Measurements from ENCODE around the gene PPM1F.

DNA sequence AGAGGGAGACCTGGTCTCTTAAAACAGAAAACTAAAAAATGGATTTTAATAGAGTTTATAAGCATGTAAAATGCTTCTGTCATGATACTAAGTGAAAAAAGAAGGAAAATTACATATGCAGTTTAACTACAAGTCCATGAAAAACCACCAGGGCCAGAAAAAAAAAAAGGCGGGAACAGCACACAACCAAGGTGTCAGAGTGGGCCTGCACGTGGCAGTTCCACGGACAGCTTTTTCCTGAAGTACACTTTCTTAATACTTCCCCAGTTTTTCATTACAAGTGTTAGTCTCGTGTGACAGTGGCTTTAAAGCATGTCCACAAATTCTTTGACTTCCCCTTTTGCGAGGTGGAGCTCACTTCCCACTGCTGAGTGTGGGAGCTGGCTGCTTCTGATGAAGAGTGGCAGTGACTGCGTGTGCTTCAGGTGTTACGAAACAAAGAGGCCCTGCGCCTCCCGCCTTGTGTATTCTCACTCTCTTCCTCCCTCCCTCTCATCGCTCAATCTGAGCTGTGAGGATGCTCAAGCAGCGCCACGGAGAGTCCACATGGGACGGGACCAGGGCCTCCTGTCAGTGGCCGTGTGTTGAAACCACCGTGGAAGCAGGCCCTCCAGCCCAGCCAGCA is 16.4 kb downstream of the PPM1F start:
- TF ChIP-seq, protein P1, sequence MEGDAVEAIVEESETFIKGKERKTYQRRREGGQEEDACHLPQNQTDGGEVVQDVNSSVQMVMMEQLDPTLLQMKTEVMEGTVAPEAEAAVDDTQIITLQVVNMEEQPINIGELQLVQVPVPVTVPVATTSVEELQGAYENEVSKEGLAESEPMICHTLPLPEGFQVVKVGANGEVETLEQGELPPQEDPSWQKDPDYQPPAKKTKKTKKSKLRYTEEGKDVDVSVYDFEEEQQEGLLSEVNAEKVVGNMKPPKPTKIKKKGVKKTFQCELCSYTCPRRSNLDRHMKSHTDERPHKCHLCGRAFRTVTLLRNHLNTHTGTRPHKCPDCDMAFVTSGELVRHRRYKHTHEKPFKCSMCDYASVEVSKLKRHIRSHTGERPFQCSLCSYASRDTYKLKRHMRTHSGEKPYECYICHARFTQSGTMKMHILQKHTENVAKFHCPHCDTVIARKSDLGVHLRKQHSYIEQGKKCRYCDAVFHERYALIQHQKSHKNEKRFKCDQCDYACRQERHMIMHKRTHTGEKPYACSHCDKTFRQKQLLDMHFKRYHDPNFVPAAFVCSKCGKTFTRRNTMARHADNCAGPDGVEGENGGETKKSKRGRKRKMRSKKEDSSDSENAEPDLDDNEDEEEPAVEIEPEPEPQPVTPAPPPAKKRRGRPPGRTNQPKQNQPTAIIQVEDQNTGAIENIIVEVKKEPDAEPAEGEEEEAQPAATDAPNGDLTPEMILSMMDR (IDR thresholded peaks at IDR 0.05; ENCODE audit: low read depth, low read length), result no peak
- TF ChIP-seq EZH2phosphoT487 (IDR thresholded peaks at IDR 0.05; ENCODE audit: low read depth), result no peak

All from OCI-LY3 (cell line).